ENCODE results near the gene CACFD1.

Gene CACFD1

GRCh38 chr9:133424187-133424586, 35.6 kb upstream of the CACFD1 start:
- Histone ChIP-seq H2BK15ac (ENCODE audit: low read length) (no peak overlapping the region), H3K9me3 (replicated peaks in 1 of 2; ENCODE audit: control insufficient read depth in 2 of 2, insufficient read depth in 1 of 2, low read depth in 1 of 2, low read length in 2 of 2) (peaks cover 4 to 8% of the 10 kb centered on the region in 2 donors), H3K4me3 (ENCODE audit: low read length in 2 of 2) (no peak overlapping the region), H3K36me3 (replicated peaks in 1 of 2; ENCODE audit: control insufficient read depth in 2 of 2, insufficient read depth in 2 of 2, low read length in 2 of 2) (peaks cover 4 to 5% of the 10 kb centered on the region in 2 donors), H3K4me2 (ENCODE audit: insufficient read depth, low read length, poor library complexity, severe bottlenecking) (no peak overlapping the region), H4K8ac (ENCODE audit: low read depth, low read length) (no peak overlapping the region), H4K91ac (ENCODE audit: low read depth, low read length, poor library complexity) (no peak overlapping the region), H2BK12ac (ENCODE audit: low read length) (no peak overlapping the region), H3K27me3 (ENCODE audit: control insufficient read depth in 3 of 3, insufficient read depth in 3 of 3, low read depth in 1 of 3, low read length in 3 of 3) (peaks cover 0 to 9% (median 0%) of the 10 kb centered on the region in 3 experiments), H3K18ac (ENCODE audit: low read length) (no peak overlapping the region), H2AK5ac (ENCODE audit: low read depth, low read length) (no peak overlapping the region), H3K27ac (replicated peaks; ENCODE audit: low read length) (no peak overlapping the region), H2AFZ (ENCODE audit: low read length) (no peak overlapping the region), H3K9ac (ENCODE audit: low read depth, low read length, poor library complexity) (no peak overlapping the region), H3K23ac (ENCODE audit: low read depth, low read length, poor library complexity) (no peak overlapping the region), H3K14ac (ENCODE audit: low read length) (no peak overlapping the region), H3K4ac (ENCODE audit: low read length) (no peak overlapping the region), H2BK5ac (ENCODE audit: low read length) (no peak overlapping the region), H3K4me1 (ENCODE audit: control insufficient read depth in 2 of 2, insufficient read depth in 1 of 2, low read depth in 1 of 2, low read length in 2 of 2) (peaks cover 0 to 1% of the 10 kb centered on the region in 2 donors), H3K79me1 (ENCODE audit: low read depth, low read length) (no peaks in the 10 kb centered on the region), H2BK120ac (ENCODE audit: low read depth, low read length) (no peak overlapping the region)
- no CpG with 5 or more reads among the region's 12 CpGs for WGBS, 2 donors (ENCODE audit: extremely low coverage in 2 of 2, insufficient read length in 2 of 2, insufficient replicate concordance in 1 of 2)
- no peak for DNase-seq (ENCODE audit: low spot score)

- Histone ChIP-seq H3K36me3 (replicated peaks in 1 of 2; ENCODE audit: control insufficient read depth in 2 of 2, insufficient read depth in 2 of 2, low read length in 2 of 2) (peaks cover 4 to 5% of the 10 kb centered on the region in 2 donors), H3K27ac (replicated peaks; ENCODE audit: low read length) (no peak overlapping the region), H2AFZ (ENCODE audit: low read length) (no peak overlapping the region), H3K18ac (ENCODE audit: low read length) (no peak overlapping the region), H3K9me3 (replicated peaks in 1 of 2; ENCODE audit: control insufficient read depth in 2 of 2, insufficient read depth in 1 of 2, low read depth in 1 of 2, low read length in 2 of 2) (peaks cover 4 to 8% of the 10 kb centered on the region in 2 donors), H3K4me2 (ENCODE audit: insufficient read depth, low read length, poor library complexity, severe bottlenecking) (no peak overlapping the region), H3K23ac (ENCODE audit: low read depth, low read length, poor library complexity) (no peak overlapping the region), H4K91ac (ENCODE audit: low read depth, low read length, poor library complexity) (no peak overlapping the region), H3K4me3 (ENCODE audit: low read length in 2 of 2) (no peak overlapping the region), H3K27me3 (ENCODE audit: control insufficient read depth in 3 of 3, insufficient read depth in 3 of 3, low read depth in 1 of 3, low read length in 3 of 3) (peaks cover 0 to 16% (median 0%) of the 10 kb centered on the region in 3 experiments), H3K4me1 (ENCODE audit: control insufficient read depth in 2 of 2, insufficient read depth in 1 of 2, low read depth in 1 of 2, low read length in 2 of 2) (peaks cover 0 to 1% of the 10 kb centered on the region in 2 donors), H2BK120ac (ENCODE audit: low read depth, low read length) (no peak overlapping the region), H3K79me1 (ENCODE audit: low read depth, low read length) (no peaks in the 10 kb centered on the region), H3K4ac (ENCODE audit: low read length) (no peak overlapping the region), H2BK5ac (ENCODE audit: low read length) (peak overlapping the region; percentile 24), H4K8ac (ENCODE audit: low read depth, low read length) (no peak overlapping the region), H2BK12ac (ENCODE audit: low read length) (no peak overlapping the region), H2AK5ac (ENCODE audit: low read depth, low read length) (peak overlapping the region; percentile 37), H3K14ac (ENCODE audit: low read length) (no peak overlapping the region), H3K9ac (ENCODE audit: low read depth, low read length, poor library complexity) (no peak overlapping the region), H2BK15ac (ENCODE audit: low read length) (no peak overlapping the region)
- no CpG with 5 or more reads among the region's 22 CpGs for WGBS, 2 donors (ENCODE audit: extremely low coverage in 2 of 2, insufficient read length in 2 of 2, insufficient replicate concordance in 1 of 2)
- no peak for DNase-seq (ENCODE audit: low spot score)
These were observed 34.6 kb upstream of the CACFD1 start for GRCh38 chr9:133425049-133425632.

- H3K4me3 ChIP-seq (ENCODE audit: low read length in 2 of 2) = peak overlapping the region in 1 of 2 donors; percentile 49
- H2AK5ac ChIP-seq (ENCODE audit: low read depth, low read length) = no peak overlapping the region
- H3K79me1 ChIP-seq (ENCODE audit: low read depth, low read length) = no peaks in the 10 kb centered on the region
- no peak overlapping the region for H2BK12ac ChIP-seq (ENCODE audit: low read length)
- H2BK120ac ChIP-seq (ENCODE audit: low read depth, low read length) = no peak overlapping the region
- H3K23ac ChIP-seq (ENCODE audit: low read depth, low read length, poor library complexity) = peak overlapping the region; percentile 73
- no peak overlapping the region for H2AFZ ChIP-seq (ENCODE audit: low read length)
- H3K14ac ChIP-seq (ENCODE audit: low read length) = no peak overlapping the region
- H3K9ac ChIP-seq (ENCODE audit: low read depth, low read length, poor library complexity) = peak overlapping the region; percentile 50
- H3K4me1 ChIP-seq (ENCODE audit: control insufficient read depth in 2 of 2, insufficient read depth in 1 of 2, low read depth in 1 of 2, low read length in 2 of 2) = peaks cover 0 to 1% of the 10 kb centered on the region in 2 donors
- no peak overlapping the region for H4K91ac ChIP-seq (ENCODE audit: low read depth, low read length, poor library complexity)
- H2BK5ac ChIP-seq (ENCODE audit: low read length) = peak overlapping the region; percentile 24
- H3K9me3 ChIP-seq (replicated peaks in 1 of 2; ENCODE audit: control insufficient read depth in 2 of 2, insufficient read depth in 1 of 2, low read depth in 1 of 2, low read length in 2 of 2) = peaks cover 4 to 10% of the 10 kb centered on the region in 2 donors
- no peak overlapping the region for H3K27ac ChIP-seq (replicated peaks; ENCODE audit: low read length)
- WGBS, 2 donors (ENCODE audit: extremely low coverage in 2 of 2, insufficient read length in 2 of 2, insufficient replicate concordance in 1 of 2) = no CpG with 5 or more reads among the region's 11 CpGs
- H3K36me3 ChIP-seq (replicated peaks in 1 of 2; ENCODE audit: control insufficient read depth in 2 of 2, insufficient read depth in 2 of 2, low read length in 2 of 2) = peaks cover 4 to 5% of the 10 kb centered on the region in 2 donors
- DNase-seq (ENCODE audit: low spot score) = no peak
- H3K18ac ChIP-seq (ENCODE audit: low read length) = no peak overlapping the region
- H3K4me2 ChIP-seq (ENCODE audit: insufficient read depth, low read length, poor library complexity, severe bottlenecking) = no peak overlapping the region
- H4K8ac ChIP-seq (ENCODE audit: low read depth, low read length) = no peak overlapping the region
- H3K27me3 ChIP-seq (ENCODE audit: control insufficient read depth in 3 of 3, insufficient read depth in 3 of 3, low read depth in 1 of 3, low read length in 3 of 3) = peaks cover 0 to 19% (median 0%) of the 10 kb centered on the region in 3 experiments
- H2BK15ac ChIP-seq (ENCODE audit: low read length) = peak overlapping the region; percentile 78
- no peak overlapping the region for H3K4ac ChIP-seq (ENCODE audit: low read length)
These were observed 33.8 kb upstream of the CACFD1 start for GRCh38 chr9:133426011-133426410.

- Histone ChIP-seq H4K8ac (ENCODE audit: low read depth, low read length) (no peak overlapping the region), H2BK120ac (ENCODE audit: low read depth, low read length) (no peak overlapping the region), H2BK12ac (ENCODE audit: low read length) (no peak overlapping the region), H3K4me2 (ENCODE audit: insufficient read depth, low read length, poor library complexity, severe bottlenecking) (peak overlapping the region; percentile 54), H3K9ac (ENCODE audit: low read depth, low read length, poor library complexity) (no peak overlapping the region), H2AK5ac (ENCODE audit: low read depth, low read length) (peak overlapping the region; percentile 43), H3K36me3 (replicated peaks in 1 of 2; ENCODE audit: control insufficient read depth in 2 of 2, insufficient read depth in 2 of 2, low read length in 2 of 2) (peaks cover 4 to 5% of the 10 kb centered on the region in 2 donors), H3K4ac (ENCODE audit: low read length) (no peak overlapping the region), H3K79me1 (ENCODE audit: low read depth, low read length) (no peaks in the 10 kb centered on the region), H3K14ac (ENCODE audit: low read length) (no peak overlapping the region), H3K18ac (ENCODE audit: low read length) (peak overlapping the region; percentile 52), H2BK5ac (ENCODE audit: low read length) (no peak overlapping the region), H2BK15ac (ENCODE audit: low read length) (no peak overlapping the region), H3K27ac (replicated peaks; ENCODE audit: low read length) (no peak overlapping the region), H3K23ac (ENCODE audit: low read depth, low read length, poor library complexity) (no peak overlapping the region), H3K4me1 (ENCODE audit: control insufficient read depth in 2 of 2, insufficient read depth in 1 of 2, low read depth in 1 of 2, low read length in 2 of 2) (peaks cover 0 to 1% of the 10 kb centered on the region in 2 donors), H3K27me3 (ENCODE audit: control insufficient read depth in 3 of 3, insufficient read depth in 3 of 3, low read depth in 1 of 3, low read length in 3 of 3) (peaks cover 0 to 19% (median 0%) of the 10 kb centered on the region in 3 experiments), H4K91ac (ENCODE audit: low read depth, low read length, poor library complexity) (no peak overlapping the region), H3K9me3 (replicated peaks in 1 of 2; ENCODE audit: control insufficient read depth in 2 of 2, insufficient read depth in 1 of 2, low read depth in 1 of 2, low read length in 2 of 2) (peaks cover 4 to 10% of the 10 kb centered on the region in 2 donors), H3K4me3 (ENCODE audit: low read length in 2 of 2) (peak overlapping the region in 1 of 2 donors; percentile 33), H2AFZ (ENCODE audit: low read length) (no peak overlapping the region)
- WGBS, 2 donors (ENCODE audit: extremely low coverage in 2 of 2, insufficient read length in 2 of 2, insufficient replicate concordance in 1 of 2) = no CpG with 5 or more reads among the region's 10 CpGs
- no peak for DNase-seq (ENCODE audit: low spot score)
These were observed 32.0 kb upstream of the CACFD1 start for GRCh38 chr9:133427658-133428348.
